ENCODE data around the gene FAM236C.
"Not testable (repeated sequence)": the region's sequence is repeated elsewhere in the genome, so short reads cannot be mapped to it uniquely, and the experiment has no call there.

The FAM236C gene

DNA sequence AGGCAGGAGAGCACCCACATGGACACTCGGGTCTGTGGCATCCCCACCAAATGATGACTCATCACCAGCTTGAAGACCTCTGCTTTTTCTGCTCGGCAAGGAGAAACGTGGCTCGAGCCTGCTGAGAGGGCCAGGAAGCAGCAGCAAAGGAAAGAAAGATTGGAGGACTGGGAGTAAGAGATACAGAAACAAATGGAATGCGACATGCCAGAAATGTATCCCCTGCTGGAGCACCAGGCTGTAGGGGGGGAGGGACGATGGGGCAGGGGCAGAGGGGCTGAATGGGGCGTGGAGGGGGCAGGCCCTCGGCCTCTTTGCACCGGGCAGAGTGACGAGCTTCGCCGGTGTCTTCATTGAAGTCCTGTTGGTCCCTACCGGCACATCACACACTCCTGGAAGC lies at the start of gene FAM236C:
Gene FAM236C (plus strand): TSS at position 301 of the 400 bp plus-strand sequence. CDS start 100 bp downstream, outside the sequence.
- DNase-seq = not testable (repeated sequence)

DNA sequence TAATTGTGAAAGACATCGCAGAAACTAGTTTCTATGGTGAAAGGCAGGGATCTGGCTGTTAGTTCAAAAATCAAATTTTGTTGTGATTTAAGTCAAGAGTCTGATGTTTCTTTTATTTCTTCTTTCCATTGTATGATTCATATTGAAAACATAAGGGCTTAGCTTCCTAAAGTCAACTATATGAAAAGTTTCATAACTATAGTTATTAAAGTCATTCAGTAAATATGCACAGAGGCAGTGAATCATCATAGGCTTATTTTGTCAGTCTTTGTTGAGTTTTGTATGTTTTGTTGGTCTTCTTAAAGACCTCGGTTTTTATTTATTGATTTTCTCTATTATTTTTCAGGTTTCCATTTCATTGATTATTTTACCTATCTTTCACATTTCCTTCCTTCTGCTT lies 29.5 kb upstream of the FAM236C start:
- DNase-seq = not testable (repeated sequence)

DNA sequence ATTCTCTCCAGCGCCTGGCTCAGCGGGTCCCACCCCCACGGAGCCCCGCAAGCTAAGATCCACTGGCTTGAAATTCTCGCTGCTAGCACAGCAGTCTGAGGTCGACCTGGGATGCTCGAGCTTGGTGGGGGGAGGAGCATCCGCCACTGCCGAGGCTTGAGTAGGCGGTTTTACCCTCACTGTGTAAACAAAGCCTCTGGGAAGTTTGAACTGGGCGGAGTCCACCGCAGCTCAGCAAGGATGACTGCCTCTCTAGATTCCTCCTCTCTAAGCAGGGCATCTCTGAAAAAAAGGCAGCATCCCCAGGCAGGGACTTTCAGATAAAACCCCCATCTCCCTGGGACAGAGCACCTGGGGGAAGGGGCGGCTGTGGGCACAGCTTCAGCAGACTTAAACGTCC lies 22.7 kb upstream of the FAM236C start:
- DNase-seq = not testable (repeated sequence)

DNA sequence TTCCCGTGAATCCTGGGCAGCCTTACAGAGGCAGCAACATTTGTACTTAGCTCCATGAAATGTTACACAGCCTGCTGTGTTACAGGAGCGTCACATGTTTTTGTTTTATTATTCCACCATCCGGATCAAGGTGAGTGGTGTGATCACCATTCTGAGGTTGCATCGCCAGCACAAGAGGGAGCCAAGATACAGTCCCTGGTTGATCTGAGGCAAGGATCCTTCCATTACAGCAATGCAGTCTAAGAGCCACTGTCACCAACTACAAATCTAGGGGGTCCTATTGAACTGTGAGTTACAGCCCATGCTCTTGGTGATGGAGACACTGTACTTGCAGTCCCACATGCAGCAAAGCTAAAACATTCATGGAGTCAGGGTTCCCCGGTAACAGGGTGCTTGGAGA lies 3.7 kb downstream of the FAM236C start:
- not testable (repeated sequence) for DNase-seq

DNA sequence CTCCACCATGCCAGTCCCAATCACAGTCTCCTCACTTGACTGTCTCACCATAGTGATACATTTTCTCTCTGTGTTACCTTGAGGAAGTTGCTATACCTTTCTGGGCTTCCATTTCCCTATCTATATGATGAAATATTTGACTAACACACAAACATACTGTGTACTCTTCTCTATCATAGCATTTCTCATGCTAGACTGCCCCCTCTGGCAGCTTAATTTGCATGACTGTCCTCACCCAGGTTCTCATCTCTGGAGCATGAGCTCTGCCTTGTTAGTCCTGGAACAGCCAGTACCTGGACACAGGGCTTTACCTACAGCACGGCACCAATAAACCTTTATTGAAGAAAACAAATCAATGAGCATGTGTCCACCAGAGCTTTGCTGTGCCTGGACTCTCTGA lies 19.9 kb downstream of the FAM236C start:
- DNase-seq = not testable (repeated sequence)

DNA sequence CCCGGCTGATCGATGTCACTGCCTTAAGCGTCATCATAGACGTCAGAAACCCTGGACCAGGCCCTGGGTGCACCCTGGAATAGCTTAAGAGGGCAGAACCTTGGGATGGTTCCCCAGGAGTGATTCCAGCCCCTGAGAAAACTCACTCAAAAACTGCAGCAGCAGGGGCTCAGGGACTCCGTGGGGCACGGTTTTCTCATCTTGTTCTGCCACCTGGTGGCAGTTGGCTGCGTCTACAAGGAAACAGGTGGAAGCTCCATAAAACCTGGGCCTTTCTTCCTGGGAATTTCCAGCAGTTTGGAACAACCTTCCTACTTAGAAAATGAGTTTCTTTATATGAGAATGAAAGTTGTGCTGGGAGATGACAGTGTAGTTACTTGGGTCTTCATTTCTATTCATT lies 24.0 kb downstream of the FAM236C start:
- DNase-seq = not testable (repeated sequence)

DNA sequence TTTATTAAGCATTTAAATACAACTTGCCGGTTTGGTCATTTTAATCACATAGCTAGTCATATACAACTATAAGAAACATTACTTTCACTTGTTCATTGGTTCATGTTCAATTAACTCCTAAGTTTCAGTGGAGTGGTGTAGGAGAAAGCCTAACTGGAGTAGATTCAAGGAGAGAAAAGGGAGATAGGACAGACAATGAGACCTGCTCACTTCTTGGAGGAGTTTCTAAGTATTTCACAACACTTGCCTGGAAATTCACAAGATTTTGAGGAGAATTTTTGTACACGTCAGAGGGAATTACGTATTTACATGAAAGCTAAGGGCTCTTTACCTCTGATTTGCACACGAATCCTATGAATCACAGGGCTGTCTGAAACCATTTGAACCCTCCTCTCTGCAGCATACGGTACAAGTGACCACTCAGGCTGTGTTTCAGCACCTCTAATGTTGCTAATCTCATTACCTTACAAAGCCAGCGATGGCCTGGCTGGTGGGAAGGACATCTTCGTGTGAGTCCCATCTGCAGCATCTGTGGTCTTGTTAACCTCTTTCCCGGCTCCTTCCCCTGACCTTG lies 24.6 kb downstream of the FAM236C start:
- DNase-seq = not testable (repeated sequence)

DNA sequence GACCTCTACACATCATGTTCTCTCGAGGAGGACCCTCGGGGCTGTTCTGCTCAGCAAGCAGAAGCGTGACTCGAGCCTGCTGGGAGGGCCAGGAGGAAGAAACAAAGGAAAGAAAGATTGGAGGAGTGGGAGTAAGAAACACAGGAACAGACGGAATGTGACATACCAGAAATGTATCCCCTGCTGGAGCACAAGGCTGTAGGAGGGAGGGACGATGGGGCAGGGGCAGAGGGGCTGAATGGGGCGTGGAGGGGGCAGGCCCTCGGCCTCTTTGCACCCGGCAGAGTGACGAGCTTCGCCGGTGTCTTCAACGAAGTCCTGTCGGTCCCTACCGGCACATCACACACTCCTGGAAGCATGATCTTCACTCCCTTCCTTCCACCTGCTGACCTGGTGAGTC lies 25.5 kb downstream of the FAM236C start, which contains the start of gene FAM236A:
Gene FAM236A (plus strand): TSS at position 301 of the 400 bp plus-strand sequence. CDS start 57 bp downstream, at position 358.
- DNase-seq = not testable (repeated sequence)

DNA sequence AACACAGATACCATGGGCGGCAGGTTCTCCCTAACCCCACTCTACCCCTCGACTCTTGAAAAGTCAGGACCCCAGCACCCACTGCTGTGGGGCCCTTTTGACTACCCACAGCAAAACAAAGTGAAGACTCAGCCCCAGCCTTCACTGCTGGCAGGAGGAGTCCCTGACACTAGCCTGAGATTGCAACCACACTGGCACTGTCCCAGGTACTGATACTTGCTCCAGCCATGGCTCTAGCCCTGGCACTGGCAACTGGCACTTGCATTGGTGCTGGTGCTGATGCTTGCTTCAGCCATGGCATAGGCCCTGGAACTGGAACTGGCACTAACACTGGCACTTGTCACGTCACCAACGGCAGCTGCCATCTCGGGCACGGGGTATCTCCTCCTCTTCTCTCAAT lies 29.9 kb downstream of the FAM236C start:
- not testable (repeated sequence) for DNase-seq

DNA sequence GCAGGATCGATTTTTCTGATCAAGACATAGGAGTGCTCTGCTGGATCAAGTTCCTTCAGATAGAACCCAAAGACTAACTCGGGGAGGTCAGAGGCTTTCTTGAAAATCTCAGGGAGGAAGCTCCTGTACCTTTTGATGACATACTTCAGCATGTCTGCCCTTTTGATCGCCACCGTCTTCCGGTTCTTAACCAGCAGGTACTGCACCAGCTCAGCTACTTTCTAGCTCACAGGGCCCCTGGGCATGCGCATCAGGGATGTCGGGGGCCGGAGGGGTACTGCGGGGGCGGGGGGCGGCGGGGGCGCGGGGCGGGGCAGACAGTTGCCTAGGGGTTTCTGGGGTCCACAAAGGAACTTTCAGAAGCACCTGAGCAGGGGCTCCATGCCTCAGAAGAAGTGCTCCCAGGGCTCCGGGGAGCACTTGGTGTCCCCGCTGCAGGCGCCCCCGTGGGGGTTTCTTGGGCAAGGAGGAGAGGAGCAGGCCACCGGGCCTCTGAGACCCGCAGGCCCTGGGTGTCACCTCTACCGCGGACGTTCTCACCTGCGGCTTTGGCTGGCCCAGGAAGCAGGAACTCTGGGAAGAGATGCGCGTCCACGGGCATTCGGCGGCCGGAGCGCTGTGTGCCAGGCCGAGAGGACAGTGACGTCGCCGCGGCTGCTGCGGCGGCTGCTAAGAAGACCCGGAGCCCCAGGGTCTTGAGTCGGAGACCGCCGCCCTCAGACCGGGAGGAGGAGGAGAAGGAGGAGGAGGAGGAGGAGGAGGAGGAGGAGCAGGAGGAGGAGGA lies 30.8 kb downstream of the FAM236C start:
- DNase-seq = not testable (repeated sequence)

DNA sequence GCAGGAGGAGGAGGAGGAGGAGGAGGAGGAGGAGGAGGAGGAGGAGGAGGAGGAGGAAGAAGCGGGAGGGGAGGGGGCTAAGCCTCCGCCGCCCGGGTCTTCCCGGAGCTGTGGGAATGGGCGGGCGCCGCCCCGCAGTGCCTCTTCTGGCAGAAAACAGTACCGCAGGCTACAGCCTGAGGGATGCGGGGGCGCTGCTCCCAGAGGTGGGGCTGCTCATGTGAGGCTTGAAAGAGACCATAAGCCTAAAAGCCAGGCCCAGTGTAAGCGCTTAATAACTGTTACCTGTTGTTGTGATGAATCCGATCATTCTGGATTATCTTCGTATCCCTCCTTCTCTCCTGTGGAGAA lies 31.4 kb downstream of the FAM236C start, which contains the start of gene DMRTC1:
Gene DMRTC1 (minus strand): TSS at position 19 of the 351 bp plus-strand sequence. CDS start 68,143 bp downstream, outside the sequence.
- not testable (repeated sequence) for DNase-seq

DNA sequence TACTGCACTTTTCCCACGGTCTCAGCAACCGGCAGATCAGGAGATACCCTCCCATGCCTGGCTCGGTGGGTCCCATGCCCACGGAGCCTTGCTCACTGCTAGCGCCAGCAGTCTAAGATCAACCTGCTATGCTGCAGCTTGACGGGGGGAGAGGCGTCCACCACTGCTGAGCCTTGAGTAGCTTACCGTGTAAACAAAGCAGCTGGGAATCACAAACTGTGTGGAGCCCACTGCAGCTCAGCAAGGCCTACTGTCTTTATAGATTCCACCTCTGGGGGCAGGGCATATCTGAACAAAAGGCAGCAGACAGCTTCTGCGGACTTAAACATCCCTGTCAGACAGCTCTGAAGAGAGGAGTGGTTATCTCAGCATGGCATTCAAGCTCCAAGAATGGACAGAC lies 47.6 kb downstream of the FAM236C start:
- not testable (repeated sequence) for DNase-seq
